ENCODE data around the gene RASAL2.
"Not testable (repeated sequence)": the region's sequence is repeated elsewhere in the genome, so short reads cannot be mapped to it uniquely, and the experiment has no call there.

The RASAL2 gene

GRCh38 chr1:178320280-178320982, 226.5 kb downstream of the RASAL2 start:
- not testable (repeated sequence) for H3K36me3 ChIP-seq (ENCODE audit: control insufficient read depth, insufficient read depth, low read length); H3K9me3 ChIP-seq (ENCODE audit: control insufficient read depth, insufficient read depth, low read length); H3K4me1 ChIP-seq (ENCODE audit: control insufficient read depth, insufficient read depth, low read length); H3K27me3 ChIP-seq (ENCODE audit: control insufficient read depth, insufficient read depth, low read length); H3K27ac ChIP-seq (ENCODE audit: low read depth, low read length)
- peak overlapping the region; percentile 83; the same call in 1 of the 2 replicates for H3K9ac ChIP-seq (ENCODE audit: low read depth, low read length)
- peak overlapping the region; percentile 59 for H3K4me3 ChIP-seq (ENCODE audit: low read depth, low read length)

GRCh38 chr1:178323067-178323466, 229.2 kb downstream of the RASAL2 start:
- H3K4me3 ChIP-seq (ENCODE audit: low read depth, low read length): no peak overlapping the region
- H3K9me3 ChIP-seq (ENCODE audit: control insufficient read depth, insufficient read depth, low read length): no peaks in the 10 kb centered on the region
- H3K4me1 ChIP-seq (ENCODE audit: control insufficient read depth, insufficient read depth, low read length): peaks cover 6% of the 10 kb centered on the region; the same call in 1 of the 2 replicates
- H3K36me3 ChIP-seq (ENCODE audit: control insufficient read depth, insufficient read depth, low read length): no peaks in the 10 kb centered on the region
- H3K27me3 ChIP-seq (ENCODE audit: control insufficient read depth, insufficient read depth, low read length): no peaks in the 10 kb centered on the region
- no peak overlapping the region for H3K9ac ChIP-seq (ENCODE audit: low read depth, low read length)
- no peak overlapping the region for H3K27ac ChIP-seq (ENCODE audit: low read depth, low read length)

- H3K9me3 ChIP-seq (ENCODE audit: control insufficient read depth, insufficient read depth, low read length): no peaks in the 10 kb centered on the region
- H3K9ac ChIP-seq (ENCODE audit: low read depth, low read length): no peak overlapping the region
- H3K4me1 ChIP-seq (ENCODE audit: control insufficient read depth, insufficient read depth, low read length): peaks cover 8% of the 10 kb centered on the region
- H3K27me3 ChIP-seq (ENCODE audit: control insufficient read depth, insufficient read depth, low read length): no peaks in the 10 kb centered on the region
- H3K4me3 ChIP-seq (ENCODE audit: low read depth, low read length): no peak overlapping the region
- H3K27ac ChIP-seq (ENCODE audit: low read depth, low read length): no peak overlapping the region
- no peaks in the 10 kb centered on the region for H3K36me3 ChIP-seq (ENCODE audit: control insufficient read depth, insufficient read depth, low read length)
Measured at GRCh38 chr1:178324003-178324402, 230.1 kb downstream of the RASAL2 start.

DNA sequence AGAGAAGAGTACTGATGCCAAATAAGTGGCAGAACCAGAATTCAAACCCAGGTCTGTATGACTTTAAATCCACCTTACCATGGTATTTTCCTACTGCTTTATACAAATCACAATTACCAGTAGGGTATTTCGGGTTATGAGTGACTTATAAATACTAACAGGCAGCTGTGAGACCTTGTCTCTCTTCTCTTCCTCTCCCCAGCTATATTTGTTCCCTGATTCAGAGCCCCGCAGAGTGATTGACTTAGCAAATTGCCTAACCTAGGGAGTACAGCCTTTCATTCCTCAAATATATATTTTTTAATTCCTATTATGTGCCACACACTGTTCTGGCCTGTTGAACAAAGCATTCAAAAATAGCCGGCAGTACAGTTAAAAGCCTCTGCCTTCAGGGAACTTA, 234.8 kb downstream of the RASAL2 start:
- no peak overlapping the region for H3K27ac ChIP-seq (ENCODE audit: low read depth, low read length)
- peaks cover 15% of the 10 kb centered on the region for H3K4me1 ChIP-seq (ENCODE audit: control insufficient read depth, insufficient read depth, low read length)
- H3K36me3 ChIP-seq (ENCODE audit: control insufficient read depth, insufficient read depth, low read length): no peaks in the 10 kb centered on the region
- H3K4me3 ChIP-seq (ENCODE audit: low read depth, low read length): no peak overlapping the region
- H3K9ac ChIP-seq (ENCODE audit: low read depth, low read length): no peak overlapping the region
- H3K9me3 ChIP-seq (ENCODE audit: control insufficient read depth, insufficient read depth, low read length): no peaks in the 10 kb centered on the region
- no peaks in the 10 kb centered on the region for H3K27me3 ChIP-seq (ENCODE audit: control insufficient read depth, insufficient read depth, low read length)

DNA sequence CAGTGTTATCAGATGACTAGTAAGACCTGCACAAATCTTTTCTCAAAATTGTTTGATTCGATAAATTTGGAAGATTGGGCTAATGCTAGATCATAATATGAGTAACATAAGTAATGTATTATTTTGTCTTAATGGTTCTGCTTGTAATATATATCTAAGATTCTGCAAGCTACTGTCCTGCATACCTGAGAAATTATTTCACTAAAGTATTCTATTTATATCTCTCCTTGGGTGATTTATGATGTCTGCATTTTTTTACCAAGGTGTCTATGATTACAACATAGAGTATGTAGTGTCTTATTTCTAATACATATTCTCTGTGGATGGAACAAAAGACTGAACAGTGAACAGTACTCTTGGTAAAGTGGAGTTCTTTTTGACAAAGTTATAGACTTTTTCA, 236.2 kb downstream of the RASAL2 start:
- H3K27me3 ChIP-seq (ENCODE audit: control insufficient read depth, insufficient read depth, low read length): no peaks in the 10 kb centered on the region
- no peak overlapping the region for H3K27ac ChIP-seq (ENCODE audit: low read depth, low read length)
- H3K9ac ChIP-seq (ENCODE audit: low read depth, low read length): no peak overlapping the region
- no peaks in the 10 kb centered on the region for H3K9me3 ChIP-seq (ENCODE audit: control insufficient read depth, insufficient read depth, low read length)
- no peaks in the 10 kb centered on the region for H3K36me3 ChIP-seq (ENCODE audit: control insufficient read depth, insufficient read depth, low read length)
- H3K4me3 ChIP-seq (ENCODE audit: low read depth, low read length): no peak overlapping the region
- H3K4me1 ChIP-seq (ENCODE audit: control insufficient read depth, insufficient read depth, low read length): peaks cover 8% of the 10 kb centered on the region; the same call in 1 of the 2 replicates

GRCh38 chr1:178330848-178331497, 237.1 kb downstream of the RASAL2 start:
- H3K27ac ChIP-seq (ENCODE audit: low read depth, low read length): no peak overlapping the region
- H3K4me1 ChIP-seq (ENCODE audit: control insufficient read depth, insufficient read depth, low read length): peaks cover 8% of the 10 kb centered on the region; the same call in 1 of the 2 replicates
- no peaks in the 10 kb centered on the region for H3K9me3 ChIP-seq (ENCODE audit: control insufficient read depth, insufficient read depth, low read length)
- no peak overlapping the region for H3K4me3 ChIP-seq (ENCODE audit: low read depth, low read length)
- no peaks in the 10 kb centered on the region for H3K36me3 ChIP-seq (ENCODE audit: control insufficient read depth, insufficient read depth, low read length)
- H3K9ac ChIP-seq (ENCODE audit: low read depth, low read length): no peak overlapping the region
- H3K27me3 ChIP-seq (ENCODE audit: control insufficient read depth, insufficient read depth, low read length): no peaks in the 10 kb centered on the region

DNA sequence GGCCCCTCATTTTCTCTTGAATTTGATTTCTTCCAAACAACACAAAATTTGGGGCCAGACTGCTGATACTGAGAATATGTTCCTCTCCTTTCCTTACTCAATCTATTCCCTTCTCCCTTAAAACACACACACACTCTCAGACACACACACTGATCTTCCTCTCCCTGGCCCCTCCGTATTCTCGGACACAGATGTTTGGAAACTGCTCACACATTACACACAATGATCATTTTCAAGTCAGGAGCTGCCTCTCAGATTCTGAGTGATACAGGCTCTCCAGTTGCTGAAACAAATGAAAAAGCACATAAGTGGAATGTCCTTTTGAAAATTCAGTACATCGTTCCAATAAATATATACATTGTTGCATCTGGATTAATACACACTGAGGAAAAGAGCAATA, 241.5 kb downstream of the RASAL2 start:
- H3K27me3 ChIP-seq (ENCODE audit: control insufficient read depth, insufficient read depth, low read length): no peaks in the 10 kb centered on the region
- peaks cover 20% of the 10 kb centered on the region; the same call in 1 of the 2 replicates for H3K4me1 ChIP-seq (ENCODE audit: control insufficient read depth, insufficient read depth, low read length)
- no peak overlapping the region for H3K9ac ChIP-seq (ENCODE audit: low read depth, low read length)
- H3K4me3 ChIP-seq (ENCODE audit: low read depth, low read length): no peak overlapping the region
- no peaks in the 10 kb centered on the region for H3K36me3 ChIP-seq (ENCODE audit: control insufficient read depth, insufficient read depth, low read length)
- no peak overlapping the region for H3K27ac ChIP-seq (ENCODE audit: low read depth, low read length)
- H3K9me3 ChIP-seq (ENCODE audit: control insufficient read depth, insufficient read depth, low read length): no peaks in the 10 kb centered on the region

DNA sequence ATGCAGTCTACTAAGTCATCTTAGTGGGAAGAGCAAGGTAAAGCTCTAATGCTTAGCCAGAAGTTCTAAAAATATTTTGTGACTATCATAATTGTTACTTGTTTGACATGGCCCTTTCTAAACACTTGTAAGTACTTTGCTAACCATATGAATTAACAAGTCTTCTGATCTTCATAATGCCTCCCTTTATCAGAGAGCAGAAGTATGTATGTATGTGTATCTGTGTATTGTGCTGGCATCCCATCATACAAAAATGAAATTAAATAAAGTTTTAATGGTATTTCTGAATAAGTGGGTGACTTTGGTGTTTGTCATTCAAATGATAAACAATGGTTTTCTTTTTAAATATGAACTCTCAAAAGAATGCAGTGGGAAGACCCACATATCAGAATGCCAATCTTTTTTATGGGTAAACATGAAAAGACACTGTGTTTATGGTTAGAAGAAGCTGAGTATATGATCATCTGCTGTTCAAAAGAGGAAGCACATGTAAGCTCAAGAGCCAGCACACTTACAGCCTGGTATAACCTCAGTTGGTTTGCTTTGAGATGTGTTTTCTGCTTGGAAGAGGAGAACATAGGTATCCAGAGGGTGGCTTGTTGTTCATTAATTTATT, 243.3 kb downstream of the RASAL2 start:
- Histone ChIP-seq H3K9me3 (ENCODE audit: control insufficient read depth, insufficient read depth, low read length) (no peaks in the 10 kb centered on the region), H3K9ac (ENCODE audit: low read depth, low read length) (no peak overlapping the region), H3K27ac (ENCODE audit: low read depth, low read length) (no peak overlapping the region), H3K4me1 (ENCODE audit: control insufficient read depth, insufficient read depth, low read length) (peaks cover 34% of the 10 kb centered on the region), H3K36me3 (ENCODE audit: control insufficient read depth, insufficient read depth, low read length) (no peaks in the 10 kb centered on the region), H3K4me3 (ENCODE audit: low read depth, low read length) (no peak overlapping the region), H3K27me3 (ENCODE audit: control insufficient read depth, insufficient read depth, low read length) (no peaks in the 10 kb centered on the region)

DNA sequence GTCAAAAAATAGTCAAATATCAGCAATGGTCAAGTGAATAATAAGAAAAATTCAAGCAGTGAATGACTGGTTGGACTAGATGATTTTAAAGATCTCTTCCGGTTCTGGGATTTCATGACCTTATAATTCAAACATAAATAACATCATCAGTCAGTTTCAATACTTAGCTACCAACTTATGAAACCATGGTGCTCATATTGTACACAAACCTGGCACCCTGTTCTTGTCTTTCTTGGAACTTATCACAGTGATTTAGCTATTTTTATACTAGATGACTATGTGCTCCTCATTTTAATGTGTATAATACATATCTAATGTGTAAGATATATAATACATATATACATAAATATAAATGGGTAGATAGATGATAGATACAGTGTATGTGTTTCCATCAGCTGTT, 245.9 kb downstream of the RASAL2 start:
- Histone ChIP-seq H3K9ac (ENCODE audit: low read depth, low read length) (no peak overlapping the region), H3K27ac (ENCODE audit: low read depth, low read length) (no peak overlapping the region), H3K36me3 (ENCODE audit: control insufficient read depth, insufficient read depth, low read length) (no peaks in the 10 kb centered on the region), H3K27me3 (ENCODE audit: control insufficient read depth, insufficient read depth, low read length) (no peaks in the 10 kb centered on the region), H3K9me3 (ENCODE audit: control insufficient read depth, insufficient read depth, low read length) (no peaks in the 10 kb centered on the region), H3K4me1 (ENCODE audit: control insufficient read depth, insufficient read depth, low read length) (peaks cover 59% of the 10 kb centered on the region), H3K4me3 (ENCODE audit: low read depth, low read length) (no peak overlapping the region; the same call in 1 of the 2 replicates)

DNA sequence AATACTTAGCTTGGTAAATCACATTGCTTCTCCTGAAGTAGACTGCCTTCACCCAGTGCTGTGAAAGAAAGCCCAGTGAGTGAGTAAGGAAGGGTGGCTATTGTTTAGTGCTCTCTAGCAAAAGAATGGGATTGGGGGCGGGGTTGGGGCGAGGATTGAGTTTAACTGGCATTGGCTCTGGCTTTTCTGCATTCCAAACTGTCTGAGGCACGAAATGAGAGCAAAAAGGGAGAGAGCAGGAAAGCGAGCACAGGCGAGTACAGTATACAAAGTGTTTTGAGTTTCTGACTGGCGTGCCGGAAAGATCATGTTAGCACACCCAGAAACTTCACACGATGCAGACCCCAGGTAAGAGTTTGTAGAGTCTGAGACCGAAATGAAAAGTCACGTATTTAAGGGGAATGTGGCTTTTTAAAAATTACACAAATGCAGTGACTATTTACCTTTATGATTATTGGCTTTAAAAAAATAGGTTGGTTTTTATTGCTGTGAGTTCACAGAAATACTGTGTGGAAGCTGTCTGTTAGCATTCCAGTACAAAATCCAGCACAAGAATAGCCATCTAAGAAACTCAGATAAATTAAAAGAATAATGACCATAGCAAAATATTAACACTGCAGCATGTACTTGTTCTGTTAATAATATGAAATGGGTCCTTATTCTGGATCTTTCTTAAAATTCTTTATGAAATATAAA, 247.5 kb downstream of the RASAL2 start:
- no peaks in the 10 kb centered on the region for H3K27me3 ChIP-seq (ENCODE audit: control insufficient read depth, insufficient read depth, low read length)
- H3K4me1 ChIP-seq (ENCODE audit: control insufficient read depth, insufficient read depth, low read length): peaks cover 70% of the 10 kb centered on the region
- no peaks in the 10 kb centered on the region for H3K9me3 ChIP-seq (ENCODE audit: control insufficient read depth, insufficient read depth, low read length)
- H3K9ac ChIP-seq (ENCODE audit: low read depth, low read length): peak overlapping the region; percentile 49; the same call in 1 of the 2 replicates
- peak overlapping the region; percentile 57 for H3K4me3 ChIP-seq (ENCODE audit: low read depth, low read length)
- H3K36me3 ChIP-seq (ENCODE audit: control insufficient read depth, insufficient read depth, low read length): no peaks in the 10 kb centered on the region
- H3K27ac ChIP-seq (ENCODE audit: low read depth, low read length): peak overlapping the region; percentile 92
